Activated T-cell treated with anti-CD3 and anti-CD28 coated beads, Interleukin-2, amount 50 U/mL, for 72 hours (primary cell): ENCODE results near the gene DDN. TPM values are rescaled to one million over a fixed set of nuclear protein-coding genes. Genes with fewer than 3 reads are reported as not detected.

Experiments
- ATAC-seq, 2 donors: fragments of 150-1000 bp; cut with Tn5 transposase; replicated peaks in 1 of 2; 2 replicates each; pipeline ENCODE4 v1.10.0; 2021; ENCODE audit warnings: moderate library complexity in 2 of 2, mild to moderate bottlenecking in 1 of 2
- DNase-seq, 2 donors: peaks; one replicate each; pipeline ENCODE4 v3.0.0; 2021 to 2022; ENCODE audit warnings: mixed read lengths in 1 of 2
- H3K27ac Mint-ChIP-seq: one replicate; pipeline ENCODE4 v1.8.0; 2022; ENCODE audit warnings: mild to moderate bottlenecking, moderate library complexity, mixed read lengths
- H3K27me3 Mint-ChIP-seq: one replicate; pipeline ENCODE4 v1.8.0; 2022; ENCODE audit warnings: low read depth, mixed read lengths
- H3K36me3 Mint-ChIP-seq, 2 donors: one replicate each; pipeline ENCODE4 v1.8.0; 2022; ENCODE audit warnings: mixed read lengths in 2 of 2, mild to moderate bottlenecking in 1 of 2; ENCODE audit not compliant: insufficient read depth in 2 of 2
- H3K4me1 Mint-ChIP-seq: one replicate; pipeline ENCODE4 v1.8.0; 2022; ENCODE audit warnings: low read depth, mixed read lengths
- H3K4me3 Mint-ChIP-seq, 2 donors: one replicate each; pipeline ENCODE4 v1.8.0; 2022; ENCODE audit warnings: mild to moderate bottlenecking in 2 of 2, mixed read lengths in 2 of 2, moderate library complexity in 2 of 2
- H3K9me3 Mint-ChIP-seq, 2 donors: one replicate each; pipeline ENCODE4 v1.8.0; 2022; ENCODE audit warnings: mixed read lengths in 2 of 2
- total RNA-seq, 2 donors: library from RNA; stranded (reverse); gene quantifications; one replicate each; pipeline ENCODE4 v1.2.3, GENCODE V29; 2022

Gene DDN
- total RNA-seq, 2 donors from 2014 or later, result 0.25 to 0.38 TPM

- Mint-ChIP-seq H3K9me3 (no peaks in the 10 kb centered on the region), H3K36me3 (peaks cover 4 to 11% of the 10 kb centered on the region in 2 donors), H3K4me3 (no peak overlapping the region), H3K27ac (no peak overlapping the region), H3K4me1 (no peaks in the 10 kb centered on the region), H3K27me3 (no peaks in the 10 kb centered on the region)
- DNase-seq, result no peak
- ATAC-seq, result no peak
These were observed 27.7 kb upstream of the DDN start for GRCh38 chr12:49026678-49027480.

DNA sequence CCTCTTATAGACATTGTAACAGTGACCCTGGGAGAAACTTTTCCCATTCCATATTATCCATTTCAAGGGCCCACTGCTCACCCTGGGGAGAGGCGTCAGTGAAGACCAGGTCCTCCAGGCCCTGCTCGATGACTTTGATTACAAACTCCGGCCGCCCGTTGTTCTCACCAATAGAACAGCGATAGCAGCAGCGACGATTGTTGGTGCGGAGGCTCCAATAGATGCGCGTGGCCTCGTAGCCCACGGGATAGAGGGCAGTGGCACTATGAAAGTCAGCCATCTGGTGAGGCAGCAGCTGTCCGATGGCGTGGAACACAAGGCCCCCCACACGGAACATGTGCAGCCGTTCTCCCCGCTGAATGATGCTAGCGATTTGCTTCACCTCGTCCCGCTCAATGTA lies 26.9 kb upstream of the DDN start:
- H3K9me3 Mint-ChIP-seq, result no peaks in the 10 kb centered on the region
- ATAC-seq, result no peak
- H3K4me1 Mint-ChIP-seq, result no peaks in the 10 kb centered on the region
- peaks cover 4 to 11% of the 10 kb centered on the region in 2 donors for H3K36me3 Mint-ChIP-seq
- H3K27ac Mint-ChIP-seq, result peak overlapping the region; percentile 11
- H3K27me3 Mint-ChIP-seq, result no peaks in the 10 kb centered on the region
- no peak for DNase-seq
- H3K4me3 Mint-ChIP-seq, result no peak overlapping the region

GRCh38 chr12:49025463-49025862 lies 26.3 kb upstream of the DDN start:
- H3K4me3 Mint-ChIP-seq, result peak overlapping the region in 1 of 2 donors; percentile 11
- ATAC-seq, result peak; percentile 42 to 74
- H3K9me3 Mint-ChIP-seq, result no peaks in the 10 kb centered on the region

DNA sequence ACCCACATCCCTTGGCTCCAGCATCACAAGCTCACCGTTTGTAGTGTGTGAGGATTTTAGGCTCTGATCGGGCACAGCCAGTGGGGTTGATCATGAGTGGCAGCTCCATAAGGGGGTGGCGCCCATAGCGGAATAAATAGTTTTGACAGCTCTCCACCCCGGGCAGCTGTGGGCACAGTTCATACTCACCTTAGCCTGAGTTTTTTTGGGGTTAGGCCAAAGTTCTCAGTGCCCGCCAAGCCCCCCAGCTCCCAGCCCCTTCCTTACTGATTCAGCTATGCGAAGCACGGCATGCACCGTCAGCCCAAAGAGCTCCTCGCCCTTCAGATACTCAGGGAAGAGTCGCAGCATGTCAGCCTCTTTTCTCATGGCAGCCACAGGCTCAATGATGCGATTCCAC lies 25.4 kb upstream of the DDN start:
- Mint-ChIP-seq H3K9me3 (no peaks in the 10 kb centered on the region), H3K4me1 (peaks cover 6% of the 10 kb centered on the region), H3K27ac (peak overlapping the region; percentile 56), H3K4me3 (no peak overlapping the region), H3K27me3 (no peaks in the 10 kb centered on the region), H3K36me3 (peaks cover 4 to 11% of the 10 kb centered on the region in 2 donors)
- DNase-seq (no peak), ATAC-seq (no peak)

More at GRCh38 chr12:49025463-49025862, 26.3 kb upstream of the DDN start:
- Mint-ChIP-seq H3K36me3 (peaks cover 4 to 11% of the 10 kb centered on the region in 2 donors), H3K4me1 (no peaks in the 10 kb centered on the region), H3K27ac (peak overlapping the region; percentile 11), H3K27me3 (no peaks in the 10 kb centered on the region)
- DNase-seq, result no peak

DNA sequence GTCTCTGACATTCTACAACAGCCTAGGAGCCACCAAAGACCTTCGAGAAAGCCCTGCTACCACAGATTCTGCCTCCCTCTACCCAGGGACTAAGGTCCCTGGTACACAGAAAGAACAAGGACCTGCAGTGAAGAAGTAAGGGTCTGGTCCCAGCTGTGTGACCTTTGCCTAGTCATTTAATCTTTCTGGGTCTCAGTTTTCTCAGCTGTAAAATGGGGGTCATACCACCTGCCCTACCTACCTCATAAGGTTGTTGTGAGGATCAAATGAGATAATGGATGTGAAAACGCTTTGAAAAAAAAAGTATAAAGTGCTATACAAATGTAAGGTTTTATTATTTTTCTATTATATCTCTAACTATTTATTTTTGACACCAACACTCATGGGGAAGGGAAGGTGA lies 24.6 kb upstream of the DDN start:
- Mint-ChIP-seq H3K4me3 (no peak overlapping the region), H3K27me3 (no peaks in the 10 kb centered on the region), H3K4me1 (peaks cover 13% of the 10 kb centered on the region), H3K9me3 (no peaks in the 10 kb centered on the region), H3K27ac (no peak overlapping the region), H3K36me3 (peaks cover 4 to 11% of the 10 kb centered on the region in 2 donors)
- ATAC-seq, result no peak
- no peak for DNase-seq

DNA sequence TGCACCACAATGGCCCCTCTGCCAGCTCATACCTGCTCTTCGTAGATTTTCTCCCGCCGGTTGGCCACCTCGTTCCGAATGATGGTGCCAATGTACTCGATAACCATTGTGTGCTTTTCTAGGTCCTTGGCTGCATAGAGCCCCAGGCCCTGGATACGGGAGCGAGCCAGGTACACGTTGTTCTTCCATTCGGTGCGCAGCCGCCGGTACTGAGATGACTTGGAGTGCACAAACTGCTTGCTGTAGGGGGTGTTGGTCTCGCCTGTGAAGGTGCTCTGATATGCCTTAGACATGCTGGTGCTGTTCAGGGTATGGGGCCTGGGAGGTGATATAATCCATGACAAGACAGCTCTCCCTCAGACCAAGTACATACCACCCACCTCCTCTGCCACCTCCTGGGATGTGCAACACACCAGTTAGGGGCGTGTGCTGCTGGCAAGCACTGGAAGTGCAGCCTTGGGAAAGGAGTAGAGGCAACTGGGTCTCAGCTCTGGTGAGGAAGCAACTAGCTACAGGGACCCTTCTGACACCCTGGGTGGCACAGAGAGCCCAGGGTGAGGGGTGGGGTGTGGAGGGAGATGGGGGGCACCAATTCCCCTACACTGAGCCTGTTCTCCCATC lies 23.5 kb upstream of the DDN start:
- Mint-ChIP-seq H3K9me3 (no peaks in the 10 kb centered on the region), H3K4me1 (peaks cover 19% of the 10 kb centered on the region), H3K27me3 (no peaks in the 10 kb centered on the region), H3K36me3 (peaks cover 3 to 5% of the 10 kb centered on the region in 2 donors), H3K27ac (no peak overlapping the region), H3K4me3 (no peak overlapping the region)
- DNase-seq (no peak), ATAC-seq (no peak)

DNA sequence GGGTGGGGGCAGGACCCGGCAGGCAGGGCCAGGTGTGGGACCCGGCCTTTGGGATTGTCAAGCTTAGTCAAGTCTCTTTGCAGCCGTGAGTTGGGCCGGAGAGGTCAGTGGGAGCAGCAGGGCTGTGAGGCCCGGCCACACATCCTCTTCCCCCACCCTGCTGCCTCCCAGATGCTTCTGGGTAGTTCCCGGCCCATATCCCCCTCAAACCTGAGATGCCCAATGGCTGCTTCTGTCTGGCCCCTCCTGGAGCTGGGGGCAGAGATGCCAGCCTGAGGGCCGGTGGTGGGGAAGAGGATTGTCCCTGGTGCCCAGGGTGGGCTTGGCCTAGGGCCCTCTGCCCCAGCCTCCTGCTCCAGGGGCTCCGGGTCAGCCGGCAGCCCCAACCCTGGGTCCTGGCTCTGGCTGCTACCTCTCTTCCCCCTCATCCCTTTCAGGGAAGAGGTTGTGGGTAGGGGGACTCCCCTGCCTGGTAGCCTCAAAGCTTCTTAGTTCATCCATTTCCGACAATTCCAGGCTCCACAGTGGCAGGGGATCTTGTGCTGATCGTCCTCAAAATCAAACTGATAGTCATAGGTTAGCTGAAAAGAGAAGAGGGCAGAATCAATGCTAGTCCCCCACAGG lies 22.2 kb upstream of the DDN start:
- DNase-seq (no peak), ATAC-seq (no peak)
- Mint-ChIP-seq H3K4me1 (peaks cover 31% of the 10 kb centered on the region), H3K4me3 (no peak overlapping the region), H3K9me3 (no peaks in the 10 kb centered on the region), H3K27ac (no peak overlapping the region), H3K27me3 (no peaks in the 10 kb centered on the region), H3K36me3 (peaks cover 6 to 10% of the 10 kb centered on the region in 2 donors)

DNA sequence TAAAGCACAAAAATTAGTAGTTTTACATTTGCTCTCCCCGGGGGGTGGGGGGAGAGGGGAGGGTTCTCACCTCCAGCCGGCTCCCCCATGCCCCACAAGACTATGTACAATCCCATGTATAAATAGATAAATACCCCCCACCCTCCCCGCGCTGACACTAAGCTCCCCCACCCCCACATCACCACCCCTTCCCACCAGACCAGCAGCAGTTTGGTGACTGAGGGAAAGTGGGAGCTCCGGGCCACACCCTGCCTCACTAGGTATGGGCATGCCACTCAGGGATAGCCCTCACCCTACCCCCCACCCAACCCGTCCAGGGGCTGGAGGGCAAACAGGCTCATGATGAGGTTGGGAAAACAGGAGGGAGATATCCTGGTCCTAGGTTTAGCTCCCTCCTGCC lies 21.3 kb upstream of the DDN start:
- Mint-ChIP-seq H3K36me3 (peaks cover 6 to 14% of the 10 kb centered on the region in 2 donors), H3K27ac (no peak overlapping the region), H3K4me1 (peaks cover 41% of the 10 kb centered on the region), H3K9me3 (no peaks in the 10 kb centered on the region), H3K4me3 (no peak overlapping the region), H3K27me3 (no peaks in the 10 kb centered on the region)
- ATAC-seq (no peak), DNase-seq (no peak)

GRCh38 chr12:49019443-49020324 lies 20.5 kb upstream of the DDN start:
- peak overlapping the region; percentile 56 to 93 for H3K4me3 Mint-ChIP-seq
- peak overlapping the region; percentile 87 for H3K27ac Mint-ChIP-seq
- peaks cover 46% of the 10 kb centered on the region for H3K4me1 Mint-ChIP-seq
- no peaks in the 10 kb centered on the region for H3K27me3 Mint-ChIP-seq
- H3K9me3 Mint-ChIP-seq, result no peaks in the 10 kb centered on the region
- ATAC-seq (no peak), DNase-seq (peak; percentile 55 to 63)
- peaks cover 6 to 12% of the 10 kb centered on the region in 2 donors for H3K36me3 Mint-ChIP-seq

- no peaks in the 10 kb centered on the region for H3K9me3 Mint-ChIP-seq
- DNase-seq (no peak), ATAC-seq (peak; percentile 26 to 30)
- peak overlapping the region; percentile 75 for H3K27ac Mint-ChIP-seq
- H3K4me1 Mint-ChIP-seq, result peaks cover 46% of the 10 kb centered on the region
- H3K27me3 Mint-ChIP-seq, result no peaks in the 10 kb centered on the region
- peak overlapping the region; percentile 93 to 95 for H3K4me3 Mint-ChIP-seq
- peaks cover 6 to 12% of the 10 kb centered on the region in 2 donors for H3K36me3 Mint-ChIP-seq
These were observed 19.9 kb upstream of the DDN start for GRCh38 chr12:49019120-49019430.

DNA sequence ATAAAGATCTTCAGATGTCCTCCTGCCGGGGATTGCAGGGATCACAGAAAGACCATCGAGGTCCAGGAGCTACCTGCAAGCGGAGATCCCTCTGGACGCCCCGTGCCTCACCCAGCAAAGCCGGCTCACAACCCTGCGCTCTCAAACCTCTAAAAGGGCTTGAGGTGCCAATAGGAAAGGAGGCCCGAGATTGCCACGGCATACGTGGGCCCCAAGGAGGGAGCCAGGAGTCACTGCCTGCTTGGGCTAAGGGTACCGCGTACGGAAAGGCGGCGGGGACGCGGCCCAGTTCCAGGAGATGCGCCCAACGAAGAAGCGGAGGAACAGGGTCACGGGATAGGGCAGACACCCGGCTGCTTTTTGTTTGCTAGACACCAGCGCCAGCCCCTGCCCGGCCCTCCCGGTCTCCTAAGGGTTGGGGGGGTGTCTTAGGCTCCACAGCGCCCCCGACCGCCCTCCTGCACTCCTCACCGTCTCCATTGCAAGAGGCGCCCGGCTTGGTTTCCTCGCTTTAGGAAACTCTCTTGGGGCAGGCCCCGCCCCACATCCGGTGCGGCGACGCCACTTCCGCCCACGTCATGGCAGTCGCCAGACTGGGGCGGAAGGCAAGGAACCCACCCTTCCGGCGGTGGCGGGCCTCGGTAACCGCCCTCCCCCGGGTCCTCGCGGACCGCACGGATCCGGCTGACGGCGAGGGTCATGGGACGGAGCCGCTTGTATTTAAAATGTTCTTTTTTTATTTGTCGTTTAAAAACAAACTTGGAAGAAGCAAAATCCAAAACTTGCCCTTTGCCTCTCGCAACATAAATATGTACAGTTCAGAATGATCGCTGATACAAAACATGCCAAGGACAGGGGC lies 19.3 kb upstream of the DDN start, which contains the start of gene PRKAG1:
PRKAG1 (minus strand) TSS at position 516 of the 859 bp plus-strand sequence; CDS start at position 480, 36 bp downstream.
- H3K27me3 Mint-ChIP-seq, result no peaks in the 10 kb centered on the region
- H3K4me3 Mint-ChIP-seq, result peak within 1 kb of the TSS; percentile 93 to 95
- peak; percentile 97 for DNase-seq
- H3K4me1 Mint-ChIP-seq, result peaks cover 46% of the 10 kb centered on the region
- H3K9me3 Mint-ChIP-seq, result no peaks in the 10 kb centered on the region
- peak within 1 kb of the TSS; percentile 87 for H3K27ac Mint-ChIP-seq
- peak; percentile 92 for ATAC-seq
- peaks cover 6 to 12% of the 10 kb centered on the region in 2 donors for H3K36me3 Mint-ChIP-seq

DNA sequence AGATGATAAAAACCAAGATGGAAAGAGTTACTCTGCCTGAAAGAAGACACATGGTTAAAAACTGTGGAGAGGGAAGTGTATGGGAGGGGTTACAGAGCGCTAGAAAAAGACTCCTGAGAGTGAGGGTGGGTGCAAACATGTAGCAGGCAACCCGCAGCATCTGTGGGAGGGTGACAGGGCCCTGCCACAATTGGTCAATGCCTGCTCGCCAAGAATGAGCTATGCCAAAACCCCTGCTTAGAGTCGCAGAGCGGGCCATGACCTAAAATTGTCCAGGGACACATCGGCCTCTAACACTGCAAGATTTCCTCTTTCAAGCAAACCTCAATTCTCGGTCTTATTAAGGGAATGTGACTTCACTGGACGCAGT lies 18.7 kb upstream of the DDN start:
- H3K36me3 Mint-ChIP-seq, result peaks cover 6 to 12% of the 10 kb centered on the region in 2 donors
- ATAC-seq, result peak; percentile 21 to 33
- H3K27me3 Mint-ChIP-seq, result no peaks in the 10 kb centered on the region
- peak; percentile 52 to 54 for DNase-seq
- no peaks in the 10 kb centered on the region for H3K9me3 Mint-ChIP-seq
- H3K4me1 Mint-ChIP-seq, result peaks cover 46% of the 10 kb centered on the region
- peak overlapping the region; percentile 93 to 95 for H3K4me3 Mint-ChIP-seq
- peak overlapping the region; percentile 75 for H3K27ac Mint-ChIP-seq
